ENCODE data around the gene PIK3AP1. TPM values are rescaled to one million over a fixed set of nuclear protein-coding genes. Genes with fewer than 3 reads are reported as not detected.

Gene PIK3AP1
- total RNA-seq, 4 donors from 2014 or later = 4.7 to 16.6 (median 8.8) TPM

DNA sequence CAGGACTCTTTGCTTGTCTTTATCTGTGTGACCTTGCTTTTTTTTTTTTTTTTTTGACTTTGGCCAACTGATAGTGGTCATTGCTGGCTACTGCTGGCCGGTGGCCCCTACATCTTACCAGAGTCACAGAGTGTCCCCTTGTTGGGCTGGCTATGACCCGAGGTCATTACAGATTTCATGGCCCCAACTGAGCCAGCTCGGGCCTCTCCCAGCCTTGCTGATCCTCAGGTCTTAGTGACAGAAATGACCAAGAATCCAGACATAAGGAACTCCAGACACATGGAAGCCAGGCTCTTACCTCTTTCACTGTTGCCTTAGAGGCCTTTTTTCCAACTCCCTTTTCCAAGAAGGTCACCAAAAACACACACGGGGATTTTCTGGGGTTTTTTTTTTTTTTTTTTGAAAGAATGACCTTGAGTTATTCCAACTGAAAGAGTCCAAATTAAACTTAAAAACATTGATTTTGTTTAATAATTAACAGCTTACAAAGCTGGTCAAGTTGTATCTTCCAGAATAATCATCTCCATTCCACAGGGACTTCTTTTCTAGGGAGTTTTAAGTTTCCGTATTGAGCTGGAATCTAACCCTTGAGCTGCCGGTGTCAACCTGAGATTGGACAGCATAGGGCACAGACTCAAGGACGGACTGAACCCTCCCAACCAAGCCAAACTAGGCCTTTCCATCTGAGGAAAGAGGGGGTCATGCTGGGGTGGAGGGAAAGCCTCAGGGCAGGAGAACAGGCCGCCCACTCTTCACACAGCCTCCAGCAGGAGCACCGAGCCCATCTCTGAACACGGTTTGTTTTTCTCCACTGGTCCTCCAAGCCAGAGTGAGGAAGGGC, 43.8 kb downstream of the PIK3AP1 start:
- WGBS = 90% methylated on average over 10 of the region's 10 CpGs
- TF ChIP-seq POLR2AphosphoS5 (IDR thresholded peaks at IDR 0.05) (no peak), POLR2A (IDR thresholded peaks at IDR 0.05; ENCODE audit: low read depth) (no peak), EP300 (IDR thresholded peaks at IDR 0.05) (no peak)
- TF ChIP-seq, protein P1, sequence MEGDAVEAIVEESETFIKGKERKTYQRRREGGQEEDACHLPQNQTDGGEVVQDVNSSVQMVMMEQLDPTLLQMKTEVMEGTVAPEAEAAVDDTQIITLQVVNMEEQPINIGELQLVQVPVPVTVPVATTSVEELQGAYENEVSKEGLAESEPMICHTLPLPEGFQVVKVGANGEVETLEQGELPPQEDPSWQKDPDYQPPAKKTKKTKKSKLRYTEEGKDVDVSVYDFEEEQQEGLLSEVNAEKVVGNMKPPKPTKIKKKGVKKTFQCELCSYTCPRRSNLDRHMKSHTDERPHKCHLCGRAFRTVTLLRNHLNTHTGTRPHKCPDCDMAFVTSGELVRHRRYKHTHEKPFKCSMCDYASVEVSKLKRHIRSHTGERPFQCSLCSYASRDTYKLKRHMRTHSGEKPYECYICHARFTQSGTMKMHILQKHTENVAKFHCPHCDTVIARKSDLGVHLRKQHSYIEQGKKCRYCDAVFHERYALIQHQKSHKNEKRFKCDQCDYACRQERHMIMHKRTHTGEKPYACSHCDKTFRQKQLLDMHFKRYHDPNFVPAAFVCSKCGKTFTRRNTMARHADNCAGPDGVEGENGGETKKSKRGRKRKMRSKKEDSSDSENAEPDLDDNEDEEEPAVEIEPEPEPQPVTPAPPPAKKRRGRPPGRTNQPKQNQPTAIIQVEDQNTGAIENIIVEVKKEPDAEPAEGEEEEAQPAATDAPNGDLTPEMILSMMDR (IDR thresholded peaks at IDR 0.05) = no peak
- H3K9me3 ChIP-seq = no peaks in the 10 kb centered on the region

GRCh38 chr10:96675846-96676245, 44.5 kb downstream of the PIK3AP1 start:
- WGBS = 92% methylated on average over 3 of the region's 3 CpGs
- Histone ChIP-seq H3K9me3 (no peaks in the 10 kb centered on the region), H3K27ac (replicated peaks in 1 of 4) (no peak overlapping the region), H3K27me3 (peaks cover 0 to 5% (median 0%) of the 10 kb centered on the region in 4 donors), H3K4me1 (peaks cover 0 to 22% (median 16%) of the 10 kb centered on the region in 4 donors), H3K36me3 (no peaks in the 10 kb centered on the region), H3K4me3 (no peak overlapping the region)
- TF ChIP-seq EP300 (IDR thresholded peaks at IDR 0.05) (no peak), POLR2AphosphoS5 (IDR thresholded peaks at IDR 0.05) (no peak), POLR2A (IDR thresholded peaks at IDR 0.05; ENCODE audit: low read depth) (no peak)
- TF ChIP-seq, protein P1 (IDR thresholded peaks at IDR 0.05) = no peak
- no peak for DNase-seq (ENCODE audit: extremely low spot score)
- intact Hi-C loops (cut with DNase I) = no loop called here

More for the DNA sequence above, 43.8 kb downstream of the PIK3AP1 start:
- H3K36me3 ChIP-seq = no peaks in the 10 kb centered on the region
- intact Hi-C loops (cut with DNase I) = no loop called here
- H3K4me1 ChIP-seq = peaks cover 0 to 22% (median 16%) of the 10 kb centered on the region in 4 donors
- no peak overlapping the region for H3K27ac ChIP-seq (replicated peaks in 1 of 4)
- H3K4me3 ChIP-seq = no peak overlapping the region
- no peak for DNase-seq (ENCODE audit: extremely low spot score)
- peaks cover 0 to 6% (median 0%) of the 10 kb centered on the region in 4 donors for H3K27me3 ChIP-seq

GRCh38 chr10:96673318-96674099, 46.8 kb downstream of the PIK3AP1 start:
- H3K9me3 ChIP-seq = no peaks in the 10 kb centered on the region
- 35% methylated on average over 11 of the region's 11 CpGs for WGBS
- TF ChIP-seq POLR2AphosphoS5 (IDR thresholded peaks at IDR 0.05) = peak in 1 of 2 donors; percentile 13
- TF ChIP-seq, protein P1 (IDR thresholded peaks at IDR 0.05) = no peak
- H3K27me3 ChIP-seq = no peaks in the 10 kb centered on the region
- H3K27ac ChIP-seq (replicated peaks in 1 of 4) = peak overlapping the region; percentile 45 to 70 (median 58)
- no peak for DNase-seq (ENCODE audit: extremely low spot score)
- intact Hi-C loops (cut with DNase I) = no loop called here
- no peaks in the 10 kb centered on the region for H3K36me3 ChIP-seq
- peaks cover 0 to 22% (median 16%) of the 10 kb centered on the region in 4 donors for H3K4me1 ChIP-seq
- peak overlapping the region; percentile 0 to 41 (median 10) for H3K4me3 ChIP-seq

DNA sequence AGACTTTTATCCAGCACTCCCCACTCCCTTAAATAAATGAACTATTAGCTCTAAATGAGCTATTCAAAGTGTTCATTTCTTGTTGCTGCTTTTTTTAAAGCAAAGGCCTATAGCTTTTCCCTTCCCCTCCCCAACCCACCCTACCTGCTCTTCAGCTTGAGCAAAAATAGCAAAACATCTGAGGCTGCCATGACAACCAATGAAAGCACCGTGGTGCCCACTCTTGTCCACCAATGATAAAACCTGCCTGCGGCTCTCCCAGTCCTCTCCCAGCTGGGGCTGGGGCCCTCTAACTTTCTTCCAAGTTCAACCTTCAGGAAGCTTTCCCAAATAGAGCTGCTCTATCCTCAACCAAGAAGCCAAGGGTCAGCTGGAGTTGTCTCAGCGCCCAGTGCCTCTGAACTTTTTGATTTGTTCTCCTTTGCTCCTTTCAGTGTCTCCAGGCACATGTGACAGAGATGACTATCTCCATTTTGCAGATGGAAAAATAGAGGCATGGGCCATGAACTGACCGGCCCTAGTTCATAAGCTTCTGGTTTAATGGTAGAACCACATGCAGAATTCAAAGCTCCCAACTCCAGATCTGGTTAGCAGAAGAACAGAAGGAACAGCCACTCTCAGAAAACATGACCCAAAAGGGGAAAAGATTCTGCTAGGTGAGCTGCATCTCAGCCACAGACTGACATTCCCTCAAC, 47.7 kb downstream of the PIK3AP1 start:
- intact Hi-C loops (cut with DNase I) = no loop called here
- peak overlapping the region in 3 of 4 donors; percentile 45 to 70 (median 62) for H3K27ac ChIP-seq (replicated peaks in 1 of 4)
- 96% methylated on average over 4 of the region's 4 CpGs for WGBS

More for the DNA sequence above, 47.7 kb downstream of the PIK3AP1 start:
- TF ChIP-seq POLR2AphosphoS5 (IDR thresholded peaks at IDR 0.05) = no peak
- no peak for TF ChIP-seq EP300 (IDR thresholded peaks at IDR 0.05)
- TF ChIP-seq POLR2A (IDR thresholded peaks at IDR 0.05; ENCODE audit: low read depth) = no peak
- TF ChIP-seq, protein P1 (IDR thresholded peaks at IDR 0.05) = no peak
- Histone ChIP-seq H3K4me3 (no peak overlapping the region), H3K27me3 (no peaks in the 10 kb centered on the region), H3K9me3 (no peaks in the 10 kb centered on the region), H3K36me3 (no peaks in the 10 kb centered on the region), H3K4me1 (peaks cover 0 to 22% (median 16%) of the 10 kb centered on the region in 4 donors)
- no peak for DNase-seq (ENCODE audit: extremely low spot score)
